Measurements from ENCODE around the gene NREP.

Gene NREP, protein sequence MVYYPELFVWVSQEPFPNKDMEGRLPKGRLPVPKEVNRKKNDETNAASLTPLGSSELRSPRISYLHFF

DNA sequence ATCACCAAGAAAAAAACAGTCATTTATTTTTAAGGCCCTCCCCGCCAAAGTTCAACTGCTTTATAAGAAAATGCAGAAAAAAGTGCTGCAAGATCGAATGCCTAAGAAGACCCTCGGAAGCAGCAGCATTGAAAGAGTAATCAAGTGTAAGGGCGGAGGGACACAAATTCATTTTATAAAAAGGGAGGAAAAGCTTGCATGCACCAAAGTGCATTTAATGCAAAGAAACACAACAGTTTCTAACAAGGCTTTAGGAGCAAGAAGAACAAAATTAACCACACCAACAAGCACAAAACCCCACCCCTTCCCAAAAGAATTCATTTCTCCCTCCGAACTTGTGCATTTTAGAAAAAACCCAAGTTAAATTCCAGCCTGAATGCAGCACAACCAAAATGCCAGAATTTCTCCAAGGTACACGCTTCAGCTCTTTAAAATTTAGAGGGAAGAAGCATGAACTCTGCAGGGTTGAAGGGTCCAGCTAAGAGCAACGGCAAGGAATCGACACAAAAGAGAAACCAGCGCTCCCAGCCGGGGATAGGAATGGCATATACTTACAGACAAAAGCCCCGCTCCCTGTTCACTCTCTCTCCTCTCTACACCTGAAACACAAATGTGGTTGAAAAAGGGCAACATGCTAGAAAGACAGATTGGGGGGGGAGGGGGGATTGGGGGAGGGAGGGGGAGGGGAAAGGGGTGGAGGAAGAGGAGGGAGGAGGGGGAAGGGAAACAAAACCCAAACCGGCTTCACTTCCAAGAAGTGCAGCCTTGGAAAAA is at the start of gene NREP:
NREP (minus strand) TSS at position 614 of the 774 bp plus-strand sequence. CDS start 1,422 bp downstream, outside the sequence.
- DNase-seq: peak; percentile 85

DNA sequence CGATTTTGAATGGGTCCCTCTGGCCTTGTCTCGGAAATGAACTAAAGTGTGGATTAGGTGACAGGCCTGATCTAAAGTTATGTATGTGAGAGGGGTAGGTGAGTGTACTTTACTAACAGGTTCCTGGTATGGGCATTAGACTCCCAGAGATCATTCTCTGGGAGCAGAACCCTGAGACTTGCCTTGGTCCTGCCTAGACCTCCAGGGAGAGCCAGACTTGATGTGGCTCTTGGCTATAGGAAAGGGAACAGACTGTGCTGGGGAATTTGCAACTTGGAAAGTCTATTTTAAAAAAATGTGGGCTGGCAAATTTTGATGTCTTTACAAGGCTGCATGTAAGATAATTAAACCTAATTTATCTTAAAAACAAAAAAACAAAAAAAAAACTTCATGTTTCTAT is 49.8 kb upstream of the NREP start:
- DNase-seq: no peak

DNA sequence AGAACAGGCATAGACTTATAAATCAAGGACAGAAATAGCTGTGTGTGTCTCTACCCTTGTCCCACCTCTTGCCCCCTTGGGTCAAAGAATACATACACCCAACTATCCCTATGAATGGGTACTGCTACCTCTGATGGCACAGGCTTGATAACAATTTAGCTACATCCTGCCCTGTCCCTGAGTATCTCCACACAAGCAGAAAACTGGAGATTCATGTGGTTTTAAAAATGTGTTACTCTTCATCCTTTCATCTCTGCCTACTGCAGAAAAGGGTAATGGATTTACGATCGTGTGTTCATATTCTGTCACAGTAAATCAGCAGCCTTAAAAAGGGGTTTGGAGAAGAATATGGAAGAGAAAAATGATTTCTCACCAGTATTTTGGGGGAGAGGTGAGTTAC is 49.2 kb upstream of the NREP start:
- DNase-seq: no peak

DNA sequence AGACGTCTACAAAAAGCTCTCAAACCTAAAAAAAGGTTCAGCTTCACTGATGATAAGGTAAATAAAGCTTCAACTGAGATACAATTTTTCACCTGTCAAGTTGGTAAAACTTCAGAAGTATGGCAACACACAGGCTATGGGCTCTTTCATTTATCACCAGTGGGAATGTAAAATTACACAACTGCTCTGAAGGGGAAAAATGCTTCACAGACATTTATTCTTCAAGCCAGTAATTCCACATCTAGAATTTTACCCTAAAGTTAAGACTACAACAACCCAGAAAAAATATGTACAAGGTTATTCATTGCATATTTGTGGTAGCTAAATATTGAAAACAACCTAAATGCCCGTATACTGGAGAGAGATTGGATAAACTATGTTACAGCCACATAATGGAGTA is 48.1 kb upstream of the NREP start:
- no peak for DNase-seq

DNA sequence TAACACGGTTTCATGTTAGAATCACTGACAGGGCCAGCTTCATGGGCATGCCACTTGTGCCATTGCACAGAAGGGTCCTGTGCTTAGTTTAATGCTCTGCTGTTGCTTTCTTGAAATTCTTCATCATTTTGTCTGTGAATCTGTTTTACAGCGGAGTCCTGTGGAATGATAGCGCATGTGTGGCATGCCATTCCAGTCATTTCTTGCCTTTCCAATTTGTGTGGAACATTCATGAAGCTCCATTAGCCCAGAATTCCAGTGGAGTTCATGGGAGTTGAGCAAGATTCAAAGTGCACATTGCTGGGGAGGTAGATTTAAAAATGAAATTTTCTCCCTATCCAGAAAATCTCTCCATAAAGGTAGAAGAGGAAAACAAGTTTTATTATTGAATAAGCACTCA is 43.4 kb upstream of the NREP start:
- DNase-seq: no peak

DNA sequence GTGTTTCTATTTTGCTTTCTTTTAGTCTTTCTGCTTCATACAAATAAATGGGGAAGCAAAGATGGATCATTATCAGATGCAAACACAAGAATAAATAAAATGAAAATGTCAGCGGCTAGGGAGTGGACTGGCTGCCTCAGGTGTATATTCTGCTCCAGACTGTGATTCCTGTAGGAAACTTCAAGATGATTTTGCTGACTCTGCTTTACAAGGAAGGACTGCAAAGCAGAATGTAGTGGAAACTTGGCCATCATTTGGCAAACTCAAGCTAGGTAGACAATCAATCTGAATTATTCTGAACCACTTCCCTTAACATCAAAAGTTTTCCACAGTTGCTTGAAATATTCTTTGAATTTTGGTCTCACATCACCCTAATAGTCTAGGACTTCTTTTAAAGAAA is 38.1 kb upstream of the NREP start:
- DNase-seq: no peak

DNA sequence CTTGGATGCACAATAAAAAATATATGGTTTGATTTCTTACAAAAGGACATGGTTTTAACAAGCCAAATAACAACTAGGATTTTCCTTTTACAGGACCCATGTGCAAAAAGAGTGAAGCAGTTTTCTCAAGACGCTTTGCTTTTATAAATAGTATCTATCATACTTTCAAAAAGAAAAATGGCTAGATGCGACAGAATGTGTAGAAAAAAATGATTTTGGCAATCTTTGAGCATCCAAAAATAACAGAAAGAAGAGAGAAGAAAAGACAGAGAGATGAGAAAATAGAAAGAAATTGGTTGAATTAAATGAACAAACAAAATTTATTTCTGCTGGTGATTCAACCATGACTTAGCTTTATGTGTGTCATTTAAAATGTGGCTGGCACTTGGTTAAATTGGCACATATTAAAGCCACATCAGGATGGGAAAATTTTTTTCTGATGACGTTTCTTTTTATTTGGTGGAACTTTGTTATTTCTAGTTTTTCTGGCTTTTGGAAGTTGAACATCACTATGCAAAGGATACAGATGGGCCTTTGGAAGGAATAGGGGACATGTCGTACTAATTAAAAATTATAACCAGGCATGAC is 35.6 kb upstream of the NREP start:
- no peak for DNase-seq

DNA sequence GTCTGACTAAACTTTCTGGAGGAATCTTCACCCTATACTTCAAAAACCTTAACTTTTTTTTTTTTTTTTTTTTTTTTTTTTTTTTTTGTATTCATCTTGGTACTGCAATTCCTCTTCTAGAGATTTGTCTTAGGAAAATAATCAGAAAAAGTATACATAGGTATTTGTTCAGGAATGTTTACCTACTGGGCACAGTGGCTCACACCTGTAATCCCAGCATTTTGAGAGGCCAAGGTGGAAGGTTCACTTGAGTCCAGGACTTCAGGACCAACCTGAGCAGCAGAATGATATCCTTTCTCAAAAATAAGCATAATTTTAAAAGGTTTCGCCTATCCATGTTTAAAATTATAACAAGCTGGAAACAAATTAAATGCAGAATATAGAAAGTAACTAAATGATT is 33.3 kb upstream of the NREP start:
- no peak for DNase-seq

DNA sequence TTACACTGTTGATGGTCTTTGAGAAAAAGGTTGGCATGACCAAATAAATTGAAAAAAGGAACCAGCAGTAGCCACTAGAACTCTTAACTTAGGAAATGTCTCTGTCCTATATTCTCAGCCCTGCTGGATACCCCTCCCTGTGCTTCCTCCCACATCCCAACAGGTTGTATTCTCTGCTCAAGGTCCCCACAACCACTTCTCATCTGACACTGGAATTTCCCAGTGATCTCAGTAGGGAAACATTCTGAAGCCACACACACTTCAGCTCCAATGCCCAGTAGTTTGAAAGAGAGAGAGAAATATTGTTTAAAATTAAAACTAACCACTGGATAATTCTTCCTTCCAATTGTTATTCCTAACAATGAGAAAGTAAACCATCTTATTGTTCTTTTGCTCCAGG is 30.0 kb upstream of the NREP start:
- DNase-seq: no peak

DNA sequence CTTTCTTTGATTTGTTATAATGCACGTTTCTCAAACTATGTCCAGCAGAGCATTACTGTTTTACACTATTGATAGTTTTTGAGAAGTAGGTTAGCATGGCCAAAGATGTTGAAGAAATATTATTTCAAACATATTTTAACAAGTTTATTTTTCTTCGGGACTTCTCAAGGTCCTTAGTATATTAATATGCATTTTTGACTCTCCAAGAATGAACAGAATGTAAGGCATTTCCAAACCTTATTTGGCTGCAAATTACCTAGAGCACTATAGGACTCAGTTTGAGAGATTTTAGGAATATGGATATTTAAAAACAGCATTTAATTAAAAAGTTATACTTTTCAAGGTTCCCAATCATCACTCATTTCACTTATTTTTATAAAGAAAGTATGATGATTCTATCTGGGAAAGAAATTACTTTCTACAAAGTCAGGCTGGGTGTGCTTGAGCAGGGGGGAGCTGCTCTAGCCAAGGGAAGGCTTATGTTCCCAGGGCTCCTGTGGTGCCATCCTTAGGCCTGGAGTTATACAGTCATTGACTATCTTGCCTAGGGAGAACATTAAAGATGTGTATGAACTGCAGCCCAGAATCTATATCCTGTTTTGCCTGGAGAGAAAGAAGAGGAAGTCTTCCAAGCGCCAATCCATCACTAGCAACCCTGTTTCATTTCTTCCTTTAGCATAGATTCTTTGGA is 27.6 kb upstream of the NREP start:
- DNase-seq: no peak

DNA sequence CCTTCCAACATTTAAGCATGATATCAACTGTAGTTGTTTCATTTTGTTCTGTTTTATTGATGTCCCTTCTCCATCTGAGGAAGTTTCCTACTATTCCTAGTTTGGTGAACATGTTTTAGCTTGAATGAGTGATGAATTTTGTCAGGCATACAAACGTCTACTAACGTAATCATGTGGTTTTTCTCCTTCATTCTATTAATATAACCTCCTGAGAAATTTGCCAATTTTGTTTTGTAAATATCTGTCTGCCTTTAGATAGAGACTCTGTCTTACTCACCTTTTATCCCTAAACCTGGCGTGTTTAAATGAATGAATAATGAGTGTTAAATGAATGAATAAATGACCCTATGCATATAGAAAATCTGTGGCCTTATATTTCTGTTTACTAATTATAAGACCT is 26.5 kb upstream of the NREP start:
- DNase-seq: no peak

DNA sequence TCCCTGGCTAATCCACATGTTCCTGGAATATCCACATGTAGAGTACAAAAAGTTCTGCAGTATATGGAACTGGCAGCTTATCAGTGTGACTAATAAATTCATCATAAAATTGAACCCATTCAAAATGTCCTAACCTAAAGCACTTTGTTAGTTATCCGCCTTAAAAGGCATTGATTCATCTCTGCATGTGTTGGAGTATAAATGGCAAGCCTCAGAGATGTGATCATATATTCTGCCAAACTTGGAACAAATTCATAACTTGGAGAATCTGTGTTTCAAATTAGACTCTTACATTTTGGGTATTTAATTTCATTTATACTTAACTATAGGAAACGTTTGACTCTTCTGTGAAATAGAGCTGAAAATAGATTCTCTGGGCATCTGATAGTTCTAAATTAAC is 25.2 kb upstream of the NREP start:
- DNase-seq: no peak

DNA sequence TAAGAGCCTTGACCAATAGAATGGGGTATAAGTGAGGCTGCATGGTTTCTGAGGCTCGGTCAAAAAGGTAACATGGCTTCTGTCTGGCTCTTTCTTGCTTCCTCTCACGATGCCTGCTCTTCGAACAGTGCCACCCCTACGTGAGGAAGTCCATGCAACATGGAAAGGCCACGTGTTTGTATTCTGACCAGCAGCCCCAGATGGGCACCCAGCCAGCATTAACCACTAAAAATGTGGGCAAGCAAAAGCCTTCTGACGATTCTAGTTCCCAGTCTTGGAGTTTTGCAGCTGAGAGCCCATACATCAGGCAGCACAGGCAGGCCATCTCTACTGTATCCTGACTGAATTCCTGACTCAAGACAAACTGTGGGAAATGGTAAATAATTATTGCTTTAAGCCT is 24.2 kb upstream of the NREP start:
- DNase-seq: peak; percentile 85

DNA sequence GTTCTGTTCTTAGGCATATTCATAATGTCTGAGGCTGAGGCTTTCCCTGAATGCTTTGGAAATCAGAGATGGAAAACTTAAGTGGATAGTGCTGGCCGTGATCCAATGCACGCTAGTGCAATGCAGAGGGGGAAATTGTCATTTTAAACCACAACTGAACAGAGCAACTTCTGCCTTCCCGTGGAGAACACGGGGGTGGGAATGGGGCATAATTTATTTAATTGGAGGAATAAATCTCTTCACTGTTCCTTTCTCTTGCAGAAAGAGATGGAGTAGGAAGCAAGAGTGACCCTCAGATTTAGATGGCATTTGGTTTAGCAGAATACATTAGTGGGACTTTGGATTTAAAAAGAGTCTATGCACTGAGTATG is 22.9 kb upstream of the NREP start:
- no peak for DNase-seq

DNA sequence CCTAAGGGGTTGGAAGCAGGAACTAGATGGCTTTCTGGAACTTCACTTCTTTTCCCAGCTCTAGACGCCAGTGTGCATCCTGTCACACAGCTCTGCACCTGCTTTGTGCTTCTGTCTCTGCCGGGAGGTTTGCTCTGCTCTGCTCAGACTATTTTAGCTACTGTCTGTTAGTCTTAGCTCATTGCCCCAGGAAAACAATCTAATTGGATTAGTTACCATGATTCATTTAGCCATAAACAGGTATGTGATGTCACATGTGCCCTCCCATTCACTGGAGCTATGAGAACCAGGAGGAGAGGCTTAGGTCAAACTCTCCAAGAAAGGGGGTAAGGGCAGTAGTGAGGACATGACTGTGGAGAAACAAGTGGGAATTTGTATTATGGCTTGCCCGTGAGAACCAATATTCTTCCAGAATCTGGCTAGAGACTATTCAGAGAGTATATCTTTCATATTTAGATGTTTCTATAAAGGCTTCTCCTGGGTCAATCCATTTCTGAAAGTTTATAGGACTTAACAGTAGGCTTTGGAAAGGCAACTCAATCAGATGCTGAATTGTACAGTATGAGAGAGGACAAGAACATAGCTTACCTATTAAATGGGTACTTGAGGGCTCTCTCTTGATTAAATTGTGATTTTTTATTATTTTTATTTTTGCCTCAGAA is 22.4 kb upstream of the NREP start:
- no peak for DNase-seq

DNA sequence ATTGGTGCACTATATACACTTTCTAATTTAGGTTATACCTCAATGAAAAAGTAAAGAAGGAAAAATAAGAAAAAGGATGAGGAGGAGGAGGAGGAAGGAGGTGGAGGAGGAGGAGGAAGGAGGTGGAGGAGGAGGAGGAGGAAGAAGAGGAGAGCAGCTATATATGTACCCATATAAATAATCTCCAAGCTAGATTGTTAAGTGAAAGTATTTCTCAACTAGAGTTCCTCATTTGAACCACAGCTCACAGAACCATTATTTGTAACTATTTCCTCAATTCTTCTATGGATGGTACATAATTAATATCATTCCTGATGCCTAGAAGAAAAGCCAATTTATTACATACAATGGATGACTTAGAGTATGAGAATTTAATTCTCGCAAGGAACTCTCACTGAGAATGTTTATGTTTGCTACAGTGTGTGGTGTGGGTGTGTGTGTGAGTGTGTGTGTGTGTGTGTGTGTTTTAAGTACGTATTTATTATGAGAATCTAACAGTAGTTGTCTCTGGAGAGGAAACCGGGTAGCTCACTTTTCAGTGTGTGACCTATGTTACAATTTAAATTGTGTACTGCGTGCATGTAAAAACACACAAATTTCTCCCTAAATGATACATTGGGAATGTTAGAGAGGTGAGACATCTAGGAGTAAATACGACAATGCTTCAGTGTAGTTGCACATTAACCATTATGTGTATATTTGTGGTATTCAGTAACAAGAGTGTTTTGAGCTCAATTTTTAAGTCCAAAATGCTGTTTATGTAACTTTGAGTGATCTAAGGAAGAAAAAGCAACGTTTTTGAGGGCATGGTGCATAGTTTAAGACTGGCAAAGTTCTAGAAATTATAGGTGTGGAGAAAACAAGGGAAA is 20.2 kb upstream of the NREP start:
- no peak for DNase-seq

DNA sequence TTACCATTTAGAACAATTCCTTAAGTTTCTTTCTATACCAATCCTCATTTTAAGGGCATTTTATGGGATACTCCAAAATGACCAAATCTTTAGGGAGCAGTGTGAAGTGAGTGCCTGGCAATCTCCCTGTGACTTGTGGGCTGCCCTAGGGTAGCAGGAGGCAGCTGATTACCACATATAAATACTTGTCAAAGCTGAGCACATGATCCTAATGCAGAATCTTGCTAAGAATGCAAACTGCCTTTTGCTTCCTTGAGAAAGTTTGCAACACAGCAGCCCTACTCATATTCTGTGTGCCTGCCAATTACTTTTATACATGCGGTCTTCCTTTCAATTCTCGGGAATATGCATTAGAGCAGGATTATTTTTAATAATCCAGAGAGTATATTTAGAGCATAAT is 18.2 kb upstream of the NREP start:
- DNase-seq: peak; percentile 22

DNA sequence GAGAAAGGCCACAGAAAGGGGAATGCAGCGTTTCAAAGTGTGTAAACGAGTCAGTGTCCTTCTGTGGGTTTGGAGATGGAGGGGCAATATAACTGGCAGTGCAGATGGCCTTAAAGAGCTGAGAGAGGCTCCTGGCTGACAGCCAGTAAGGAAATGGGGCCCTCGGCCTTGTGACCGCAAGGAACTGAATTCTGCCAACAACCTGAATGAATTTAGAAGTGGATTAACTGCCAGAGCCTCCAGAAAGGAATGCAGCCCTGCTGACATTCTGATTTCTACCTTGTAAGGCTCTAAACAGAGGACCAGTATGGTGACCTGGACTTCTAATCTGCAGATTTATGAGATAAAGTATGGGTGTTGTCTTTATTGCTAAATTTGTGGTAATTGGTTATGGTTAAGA is 17.5 kb upstream of the NREP start:
- peak; percentile 98 for DNase-seq

DNA sequence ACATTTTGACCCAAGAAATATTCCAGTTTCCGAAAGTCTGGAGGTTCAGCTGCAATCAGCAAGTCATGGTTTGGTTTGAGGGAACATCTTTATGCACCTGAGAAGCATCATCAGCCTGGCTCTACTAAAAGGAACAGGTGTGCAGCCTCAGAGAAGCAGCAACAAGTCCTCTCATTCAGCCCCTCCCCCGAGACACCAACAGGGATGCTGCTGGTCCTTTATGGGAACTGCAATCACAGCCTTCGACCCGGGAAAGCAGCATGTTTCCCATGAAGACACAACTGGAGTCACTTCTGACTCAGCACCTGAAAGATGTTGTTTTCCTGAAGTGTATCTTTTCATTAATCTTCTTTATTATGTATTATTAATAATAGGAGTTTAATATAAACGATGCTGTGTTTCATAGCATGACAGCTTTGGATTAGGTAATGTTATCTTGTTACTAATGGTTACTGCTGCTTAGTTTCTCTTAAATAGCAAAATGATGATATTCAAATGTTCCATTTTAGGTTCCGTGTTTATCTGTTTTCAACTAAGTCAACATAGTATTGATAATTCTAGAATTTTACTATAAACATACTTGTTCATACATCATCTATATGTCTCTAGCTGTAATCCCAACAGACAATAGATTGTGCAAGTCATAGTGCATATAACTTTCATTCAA is 15.6 kb upstream of the NREP start:
- peak; percentile 64 for DNase-seq

DNA sequence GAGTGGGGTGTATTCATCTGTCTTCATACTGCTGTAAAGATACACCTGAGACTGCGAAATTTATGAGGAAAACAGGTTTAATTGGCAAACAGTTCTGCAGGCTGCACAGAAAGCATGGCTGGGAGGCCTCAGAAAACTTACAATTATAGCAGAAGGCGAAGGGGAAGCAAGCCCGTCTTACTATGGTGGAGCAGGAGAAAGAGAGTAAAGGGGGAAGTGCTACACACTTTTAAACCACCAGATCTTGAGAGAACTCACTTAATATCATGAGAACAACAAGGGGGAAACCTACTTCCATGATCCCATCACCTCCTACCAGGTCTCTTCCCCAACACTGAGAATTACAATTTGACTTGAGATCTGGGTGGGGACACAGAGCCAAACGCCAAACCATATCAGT is 12.5 kb upstream of the NREP start:
- DNase-seq: no peak

DNA sequence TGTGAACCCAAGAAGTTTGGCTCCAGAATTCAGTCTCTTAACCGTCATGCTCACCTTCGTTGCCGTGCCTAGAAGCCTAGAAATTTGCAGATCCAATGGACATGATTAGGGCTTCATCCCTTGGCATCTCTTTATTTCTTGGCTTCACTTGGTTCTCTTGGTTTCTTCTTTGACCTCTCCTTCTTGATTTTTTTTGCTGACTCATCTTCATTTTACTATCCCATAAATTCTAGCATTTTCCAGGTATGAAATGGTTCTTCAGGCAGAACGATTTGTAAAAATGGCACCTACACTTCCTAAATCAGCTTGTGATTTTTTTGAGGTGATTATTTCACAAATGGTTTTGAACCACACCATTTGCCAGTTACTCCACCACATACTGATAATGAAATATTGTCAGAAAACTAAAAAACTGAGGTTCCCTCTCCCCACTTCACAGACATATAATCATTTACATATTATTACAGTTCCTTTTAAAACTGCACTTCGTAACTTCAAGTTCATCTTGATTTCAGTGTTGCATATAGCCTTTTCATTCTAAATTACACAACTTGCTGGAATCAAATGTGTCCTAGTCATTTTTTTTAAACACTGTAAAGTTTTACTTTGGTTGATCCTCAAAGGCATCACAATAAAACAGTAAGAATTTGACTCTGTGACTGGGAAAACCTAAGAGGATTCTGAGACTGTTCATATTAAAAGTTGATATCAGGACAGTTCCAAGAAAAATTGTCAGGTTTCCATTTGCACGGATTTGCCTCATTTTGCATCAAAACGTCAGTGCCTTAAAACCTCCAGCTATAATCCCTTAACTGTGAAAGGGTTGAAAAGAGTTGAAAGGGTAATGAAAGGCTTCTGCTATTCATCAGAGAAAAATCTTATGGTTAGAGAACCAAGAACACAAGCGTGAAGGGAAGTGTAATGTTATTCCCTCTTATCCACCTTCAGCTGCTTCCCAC is 8.9 kb upstream of the NREP start:
- no peak for DNase-seq
